ENCODE results near the gene SLX4. TPM values are rescaled to one million over a fixed set of nuclear protein-coding genes. Genes with fewer than 3 reads are reported as not detected.

Gene SLX4
- total RNA-seq, 2 experiments from 2014 or later = 14.3 to 14.9 TPM

GRCh38 chr16:3564130-3564888 is 47.1 kb downstream of the SLX4 start:
- no peak for DNase-seq
- peaks cover 50% of the 10 kb centered on the region for H3K36me3 Mint-ChIP-seq (ENCODE audit: low read depth)
- POLR2A ChIA-PET = interaction anchor here (2.1 kb wide), 1 partner anchor 13 kb away, joined by 5 read pairs; the partner anchor contains the start of gene NLRC3
- H3K27me3 Mint-ChIP-seq = no peaks in the 10 kb centered on the region
- H3K4me1 Mint-ChIP-seq = no peaks in the 10 kb centered on the region
- no peak overlapping the region for H3K4me3 Mint-ChIP-seq
- no peaks in the 10 kb centered on the region for H3K9me3 Mint-ChIP-seq
- no peak overlapping the region for H3K27ac Mint-ChIP-seq
- CTCF ChIA-PET = no interaction called here

GRCh38 chr16:3562914-3563480 is 48.4 kb downstream of the SLX4 start:
- no peaks in the 10 kb centered on the region for H3K9me3 Mint-ChIP-seq
- no peak for DNase-seq
- POLR2A ChIA-PET = interaction anchor here (1.0 kb wide), 1 partner anchor 16 kb away, joined by 3 read pairs; no protein-coding TSS in a partner anchor
- no peaks in the 10 kb centered on the region for H3K4me1 Mint-ChIP-seq
- peaks cover 58% of the 10 kb centered on the region for H3K36me3 Mint-ChIP-seq (ENCODE audit: low read depth)
- CTCF ChIA-PET = no interaction called here
- no peaks in the 10 kb centered on the region for H3K27me3 Mint-ChIP-seq
- H3K27ac Mint-ChIP-seq = no peak overlapping the region
- no peak overlapping the region for H3K4me3 Mint-ChIP-seq

- H3K4me3 Mint-ChIP-seq = no peak overlapping the region
- peaks cover 72% of the 10 kb centered on the region for H3K36me3 Mint-ChIP-seq (ENCODE audit: low read depth)
- no peaks in the 10 kb centered on the region for H3K4me1 Mint-ChIP-seq
- H3K27ac Mint-ChIP-seq = no peak overlapping the region
- no peaks in the 10 kb centered on the region for H3K27me3 Mint-ChIP-seq
- ChIA-PET POLR2A (no interaction called here), CTCF (no interaction called here)
- DNase-seq = no peak
- no peaks in the 10 kb centered on the region for H3K9me3 Mint-ChIP-seq
Measured at GRCh38 chr16:3561626-3562025, 49.8 kb downstream of the SLX4 start.

- Mint-ChIP-seq H3K36me3 (ENCODE audit: low read depth) (peaks cover 83% of the 10 kb centered on the region), H3K27ac (peak overlapping the region; percentile 14), H3K4me1 (no peaks in the 10 kb centered on the region), H3K4me3 (no peak overlapping the region), H3K27me3 (no peaks in the 10 kb centered on the region), H3K9me3 (no peaks in the 10 kb centered on the region)
- ChIA-PET POLR2A (no interaction called here), CTCF (no interaction called here)
- DNase-seq = no peak
Measured at GRCh38 chr16:3554351-3554928, 57.0 kb downstream of the SLX4 start.

GRCh38 chr16:3553138-3553923 is 58.1 kb downstream of the SLX4 start:
- no peaks in the 10 kb centered on the region for H3K27me3 Mint-ChIP-seq
- ChIA-PET CTCF (interaction anchor here (0.6 kb wide), 1 partner anchor 63 kb away, joined by 3 read pairs; no protein-coding TSS in a partner anchor), POLR2A (no interaction called here)
- H3K4me3 Mint-ChIP-seq = no peak overlapping the region
- DNase-seq = no peak
- H3K27ac Mint-ChIP-seq = no peak overlapping the region
- no peaks in the 10 kb centered on the region for H3K4me1 Mint-ChIP-seq
- no peaks in the 10 kb centered on the region for H3K9me3 Mint-ChIP-seq
- peaks cover 84% of the 10 kb centered on the region for H3K36me3 Mint-ChIP-seq (ENCODE audit: low read depth)

GRCh38 chr16:3550851-3551847 is 60.3 kb downstream of the SLX4 start:
- no peak overlapping the region for H3K27ac Mint-ChIP-seq
- H3K27me3 Mint-ChIP-seq = no peaks in the 10 kb centered on the region
- DNase-seq = no peak
- POLR2A ChIA-PET = interaction anchor here (0.8 to 1.5 kb wide), 2 partner anchors 16 to 28 kb away, joined by 3 to 4 read pairs; no protein-coding TSS in a partner anchor
- H3K36me3 Mint-ChIP-seq (ENCODE audit: low read depth) = peaks cover 79% of the 10 kb centered on the region
- H3K4me1 Mint-ChIP-seq = no peaks in the 10 kb centered on the region
- H3K4me3 Mint-ChIP-seq = no peak overlapping the region
- no peaks in the 10 kb centered on the region for H3K9me3 Mint-ChIP-seq
- CTCF ChIA-PET = no interaction called here

GRCh38 chr16:3549906-3550305 is 61.5 kb downstream of the SLX4 start:
- Mint-ChIP-seq H3K9me3 (no peaks in the 10 kb centered on the region), H3K27me3 (no peaks in the 10 kb centered on the region), H3K4me3 (no peak overlapping the region), H3K36me3 (ENCODE audit: low read depth) (peaks cover 81% of the 10 kb centered on the region), H3K27ac (no peak overlapping the region), H3K4me1 (no peaks in the 10 kb centered on the region)
- POLR2A ChIA-PET = interaction anchor here (1.1 to 1.5 kb wide), 2 partner anchors 9 to 29 kb away, joined by 3 read pairs; no protein-coding TSS in a partner anchor
- no peak for DNase-seq
- CTCF ChIA-PET = no interaction called here

- no peaks in the 10 kb centered on the region for H3K27me3 Mint-ChIP-seq
- no peak for DNase-seq
- no peaks in the 10 kb centered on the region for H3K9me3 Mint-ChIP-seq
- H3K36me3 Mint-ChIP-seq (ENCODE audit: low read depth) = peaks cover 80% of the 10 kb centered on the region
- no peak overlapping the region for H3K4me3 Mint-ChIP-seq
- H3K27ac Mint-ChIP-seq = no peak overlapping the region
- ChIA-PET POLR2A (interaction anchor here (1.1 kb wide), 1 partner anchor 10 kb away, joined by 3 read pairs; no protein-coding TSS in a partner anchor), CTCF (no interaction called here)
- H3K4me1 Mint-ChIP-seq = no peaks in the 10 kb centered on the region
Measured at GRCh38 chr16:3548859-3549258, 62.5 kb downstream of the SLX4 start.

- no peak overlapping the region for H3K27ac Mint-ChIP-seq
- ChIA-PET CTCF (no interaction called here), POLR2A (no interaction called here)
- no peaks in the 10 kb centered on the region for H3K27me3 Mint-ChIP-seq
- no peaks in the 10 kb centered on the region for H3K4me1 Mint-ChIP-seq
- H3K36me3 Mint-ChIP-seq (ENCODE audit: low read depth) = peaks cover 83% of the 10 kb centered on the region
- no peak for DNase-seq
- H3K4me3 Mint-ChIP-seq = no peak overlapping the region
- H3K9me3 Mint-ChIP-seq = no peaks in the 10 kb centered on the region
Measured at GRCh38 chr16:3548445-3548844, 63.0 kb downstream of the SLX4 start.

GRCh38 chr16:3546986-3547682 is 64.3 kb downstream of the SLX4 start:
- Mint-ChIP-seq H3K4me1 (no peaks in the 10 kb centered on the region), H3K4me3 (no peak overlapping the region), H3K27me3 (no peaks in the 10 kb centered on the region), H3K27ac (no peak overlapping the region), H3K9me3 (no peaks in the 10 kb centered on the region), H3K36me3 (ENCODE audit: low read depth) (peaks cover 84% of the 10 kb centered on the region)
- ChIA-PET POLR2A (no interaction called here), CTCF (no interaction called here)
- DNase-seq = no peak

- Mint-ChIP-seq H3K27me3 (no peaks in the 10 kb centered on the region), H3K4me1 (no peaks in the 10 kb centered on the region), H3K4me3 (no peak overlapping the region), H3K36me3 (ENCODE audit: low read depth) (peaks cover 74% of the 10 kb centered on the region), H3K9me3 (no peaks in the 10 kb centered on the region), H3K27ac (peak overlapping the region; percentile 40)
- ChIA-PET CTCF (no interaction called here), POLR2A (interaction anchor here (0.8 kb wide), 2 partner anchors 9 to 39 kb away, joined by 3 read pairs; no protein-coding TSS in a partner anchor)
- DNase-seq = no peak
Measured at GRCh38 chr16:3542601-3543373, 68.6 kb downstream of the SLX4 start.
